Measurements from ENCODE around the gene AFAP1L2. TPM values are rescaled to one million over a fixed set of nuclear protein-coding genes. Genes with fewer than 3 reads are reported as not detected.
A peak's percentile ranks its signal among the peaks of the same experiment; 100 is the strongest.

Gene AFAP1L2
- total and polyA plus RNA-seq, 5 donors: 3.7 to 7.7 (median 6.1) TPM

- ATAC-seq (no peak), DNase-seq (no peak)
- Histone ChIP-seq H3K27me3 (ENCODE audit: control insufficient read depth, insufficient read depth) (no peaks in the 10 kb centered on the region), H3K27ac (ENCODE audit: low read length) (peak overlapping the region; percentile 0), H3K4me1 (ENCODE audit: control insufficient read depth, insufficient read depth, low read length) (no peaks in the 10 kb centered on the region), H3K9me3 (ENCODE audit: control insufficient read depth, low read length) (no peaks in the 10 kb centered on the region), H3K4me3 (ENCODE audit: low read length) (no peak overlapping the region)
- intact Hi-C loops (cut with DNase I): no loop called here
- 90% methylated on average over 5 of the region's 5 CpGs for WGBS
These were observed 143.9 kb downstream of the AFAP1L2 start for GRCh38 chr10:114260366-114260765.

DNA sequence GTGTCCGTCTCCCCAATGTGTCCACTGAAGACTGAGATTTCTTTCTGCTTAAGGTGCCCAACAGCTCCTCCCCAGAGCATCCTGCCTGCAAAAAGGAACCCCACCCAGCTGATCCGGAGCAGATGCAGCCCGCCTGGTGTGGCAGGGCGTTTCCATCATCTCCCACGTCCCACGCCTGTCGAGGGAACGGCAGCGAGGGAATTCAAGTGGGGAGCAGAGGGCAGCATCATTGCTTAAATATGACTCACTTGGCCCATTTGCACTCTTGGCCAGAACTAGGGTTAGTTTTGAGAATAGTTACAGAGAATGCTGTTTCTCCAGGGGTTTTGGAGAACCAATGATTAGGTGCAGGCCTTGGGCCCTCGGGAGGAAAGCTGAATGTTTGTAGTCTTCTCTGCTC, 144.5 kb downstream of the AFAP1L2 start:
- 69% methylated on average over 10 of the region's 10 CpGs for WGBS
- peak; percentile 72 to 78 for ATAC-seq

DNA sequence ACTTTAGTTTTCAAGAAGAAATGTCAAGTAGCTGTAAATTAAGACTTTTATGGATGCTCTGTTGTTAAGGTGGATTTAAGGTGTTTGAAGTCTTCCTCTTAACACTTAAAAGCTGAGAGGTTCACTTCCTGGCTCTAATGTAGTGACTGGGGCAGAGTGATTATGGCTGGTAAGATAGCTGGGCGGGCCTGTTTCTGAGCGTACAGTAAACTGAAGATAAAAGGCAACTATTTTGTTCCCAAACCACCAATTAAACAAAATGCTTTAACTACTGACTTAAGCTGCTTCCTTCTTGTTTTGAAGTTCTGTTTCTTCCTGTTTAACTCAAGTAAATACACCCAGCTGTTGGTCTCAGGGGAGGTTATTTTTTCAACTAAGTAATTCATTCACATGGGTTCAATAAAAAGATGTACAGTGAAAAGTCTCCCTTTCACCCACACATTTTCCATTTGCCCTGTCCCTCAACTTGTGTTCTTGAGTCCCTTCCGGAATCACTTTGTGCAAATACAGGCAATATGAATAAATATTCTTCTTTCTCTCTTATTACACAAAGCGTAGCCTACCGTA, 145.9 kb downstream of the AFAP1L2 start:
- Histone ChIP-seq H3K27me3 (ENCODE audit: control insufficient read depth, insufficient read depth) (no peaks in the 10 kb centered on the region), H3K9me3 (ENCODE audit: control insufficient read depth, low read length) (no peaks in the 10 kb centered on the region), H3K27ac (ENCODE audit: low read length) (no peak overlapping the region), H3K4me3 (ENCODE audit: low read length) (no peak overlapping the region), H3K4me1 (ENCODE audit: control insufficient read depth, insufficient read depth, low read length) (no peaks in the 10 kb centered on the region)
- intact Hi-C loops (cut with DNase I): no loop called here
- ATAC-seq: no peak
- DNase-seq: no peak
- 72% methylated on average over 5 of the region's 5 CpGs for WGBS

More for the DNA sequence above, 144.5 kb downstream of the AFAP1L2 start:
- Histone ChIP-seq H3K27me3 (ENCODE audit: control insufficient read depth, insufficient read depth) (no peaks in the 10 kb centered on the region), H3K9me3 (ENCODE audit: control insufficient read depth, low read length) (no peaks in the 10 kb centered on the region), H3K4me1 (ENCODE audit: control insufficient read depth, insufficient read depth, low read length) (no peaks in the 10 kb centered on the region), H3K4me3 (ENCODE audit: low read length) (no peak overlapping the region), H3K27ac (ENCODE audit: low read length) (no peak overlapping the region)
- intact Hi-C loops (cut with DNase I): no loop called here
- peak; percentile 77 to 85 (median 79) for DNase-seq

GRCh38 chr10:114257498-114257897, 146.8 kb downstream of the AFAP1L2 start:
- peak overlapping the region; percentile 48 for H3K27ac ChIP-seq (ENCODE audit: low read length)
- H3K4me1 ChIP-seq (ENCODE audit: control insufficient read depth, insufficient read depth, low read length): no peaks in the 10 kb centered on the region
- WGBS: 36% methylated on average over 3 of the region's 3 CpGs
- no peaks in the 10 kb centered on the region for H3K9me3 ChIP-seq (ENCODE audit: control insufficient read depth, low read length)
- no peak overlapping the region for H3K4me3 ChIP-seq (ENCODE audit: low read length)
- intact Hi-C loops (cut with DNase I): no loop called here
- H3K27me3 ChIP-seq (ENCODE audit: control insufficient read depth, insufficient read depth): no peaks in the 10 kb centered on the region
- ATAC-seq (peak; percentile 67 to 79), DNase-seq (peak in 1 of 3 donors; percentile 35)

DNA sequence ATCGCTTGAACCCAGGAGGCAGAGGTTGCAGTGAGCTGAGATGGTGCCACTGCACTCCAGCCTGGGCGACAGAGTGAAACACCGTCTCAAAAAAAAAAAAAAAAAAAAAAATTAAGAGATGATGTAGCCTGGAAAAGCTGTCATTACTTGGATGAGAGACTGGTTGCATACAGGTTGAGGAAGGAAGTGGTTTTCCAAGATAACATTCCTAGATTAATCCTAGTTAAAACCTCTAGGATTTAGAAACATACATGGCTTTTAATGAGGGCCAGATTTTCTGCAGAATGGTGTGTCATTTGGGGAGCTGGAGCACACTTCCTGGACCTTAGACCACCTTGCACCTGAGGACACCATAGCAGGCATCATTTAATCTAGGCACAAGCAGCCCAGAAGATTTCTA, 147.5 kb downstream of the AFAP1L2 start:
- Histone ChIP-seq H3K4me1 (ENCODE audit: control insufficient read depth, insufficient read depth, low read length) (no peaks in the 10 kb centered on the region), H3K27ac (ENCODE audit: low read length) (no peak overlapping the region), H3K27me3 (ENCODE audit: control insufficient read depth, insufficient read depth) (no peaks in the 10 kb centered on the region), H3K9me3 (ENCODE audit: control insufficient read depth, low read length) (no peaks in the 10 kb centered on the region), H3K4me3 (ENCODE audit: low read length) (no peak overlapping the region)
- DNase-seq (no peak), ATAC-seq (no peak)
- intact Hi-C loops (cut with DNase I): no loop called here
- WGBS: 68% methylated on average over 3 of the region's 3 CpGs

GRCh38 chr10:114256008-114256765, 148.1 kb downstream of the AFAP1L2 start:
- H3K4me1 ChIP-seq (ENCODE audit: control insufficient read depth, insufficient read depth, low read length): no peaks in the 10 kb centered on the region
- no peaks in the 10 kb centered on the region for H3K27me3 ChIP-seq (ENCODE audit: control insufficient read depth, insufficient read depth)
- H3K27ac ChIP-seq (ENCODE audit: low read length): no peak overlapping the region
- no peaks in the 10 kb centered on the region for H3K9me3 ChIP-seq (ENCODE audit: control insufficient read depth, low read length)
- no peak for DNase-seq
- intact Hi-C loops (cut with DNase I): no loop called here
- 90% methylated on average over 12 of the region's 12 CpGs for WGBS
- no peak overlapping the region for H3K4me3 ChIP-seq (ENCODE audit: low read length)
- ATAC-seq: no peak

DNA sequence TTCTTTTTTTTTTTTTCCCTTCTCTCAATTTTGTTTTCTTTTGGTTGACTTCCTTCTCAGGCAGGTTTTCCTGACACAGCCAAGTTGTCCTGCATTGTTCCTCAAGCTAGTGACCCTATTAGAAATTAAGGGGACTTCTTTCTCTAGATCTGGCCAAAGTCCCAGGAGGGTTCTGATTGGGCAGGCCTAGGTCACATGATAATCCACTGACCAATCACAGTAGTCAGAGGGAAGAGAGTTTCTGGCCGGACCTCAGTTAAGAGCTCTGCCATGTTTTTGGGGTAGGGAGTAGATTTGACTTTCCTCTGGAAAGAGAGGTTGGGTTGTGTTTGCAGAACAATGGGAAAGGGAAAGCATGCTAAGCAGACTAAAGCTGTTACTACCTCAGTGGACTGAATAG, 149.1 kb downstream of the AFAP1L2 start:
- H3K27me3 ChIP-seq (ENCODE audit: control insufficient read depth, insufficient read depth): no peaks in the 10 kb centered on the region
- WGBS: 88% methylated on average over 1 of the region's 1 CpG

GRCh38 chr10:114252883-114253282, 151.4 kb downstream of the AFAP1L2 start:
- Histone ChIP-seq H3K4me3 (ENCODE audit: low read length) (no peak overlapping the region), H3K4me1 (ENCODE audit: control insufficient read depth, insufficient read depth, low read length) (no peaks in the 10 kb centered on the region), H3K9me3 (ENCODE audit: control insufficient read depth, low read length) (no peaks in the 10 kb centered on the region), H3K27me3 (ENCODE audit: control insufficient read depth, insufficient read depth) (no peaks in the 10 kb centered on the region), H3K27ac (ENCODE audit: low read length) (no peak overlapping the region)
- ATAC-seq (no peak), DNase-seq (no peak)
- intact Hi-C loops (cut with DNase I): no loop called here
- 72% methylated on average over 4 of the region's 7 CpGs for WGBS

More for the DNA sequence above, 149.1 kb downstream of the AFAP1L2 start:
- Histone ChIP-seq H3K27ac (ENCODE audit: low read length) (no peak overlapping the region), H3K9me3 (ENCODE audit: control insufficient read depth, low read length) (no peaks in the 10 kb centered on the region), H3K4me3 (ENCODE audit: low read length) (no peak overlapping the region), H3K4me1 (ENCODE audit: control insufficient read depth, insufficient read depth, low read length) (no peaks in the 10 kb centered on the region)
- intact Hi-C loops (cut with DNase I): no loop called here
- no peak for DNase-seq
- no peak for ATAC-seq

DNA sequence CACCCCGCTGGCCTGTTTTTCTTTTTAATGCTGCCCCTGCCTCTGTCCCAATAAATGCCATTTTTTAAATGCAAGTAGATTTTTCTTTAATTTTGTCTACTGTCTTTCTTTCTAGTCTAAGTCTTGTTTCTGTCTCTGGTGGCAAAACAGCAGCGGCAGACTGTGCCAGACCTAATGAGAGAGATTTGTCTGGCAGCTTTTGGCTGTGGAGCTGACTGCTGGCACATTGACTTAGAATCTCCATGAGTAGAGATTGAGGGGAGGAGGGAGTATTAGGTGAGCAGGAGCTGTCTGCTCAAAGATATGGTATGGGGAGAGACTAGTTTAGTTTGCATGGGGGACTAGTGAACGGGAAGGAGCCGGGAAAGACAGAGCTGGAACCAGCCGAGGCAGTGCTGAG, 152.2 kb downstream of the AFAP1L2 start:
- WGBS: 92% methylated on average over 5 of the region's 5 CpGs
- Histone ChIP-seq H3K4me1 (ENCODE audit: control insufficient read depth, insufficient read depth, low read length) (no peaks in the 10 kb centered on the region), H3K4me3 (ENCODE audit: low read length) (no peak overlapping the region), H3K27ac (ENCODE audit: low read length) (no peak overlapping the region), H3K9me3 (ENCODE audit: control insufficient read depth, low read length) (no peaks in the 10 kb centered on the region), H3K27me3 (ENCODE audit: control insufficient read depth, insufficient read depth) (no peaks in the 10 kb centered on the region)
- ATAC-seq (peak in 1 of 2 donors; percentile 25), DNase-seq (no peak)
- intact Hi-C loops (cut with DNase I): no loop called here

DNA sequence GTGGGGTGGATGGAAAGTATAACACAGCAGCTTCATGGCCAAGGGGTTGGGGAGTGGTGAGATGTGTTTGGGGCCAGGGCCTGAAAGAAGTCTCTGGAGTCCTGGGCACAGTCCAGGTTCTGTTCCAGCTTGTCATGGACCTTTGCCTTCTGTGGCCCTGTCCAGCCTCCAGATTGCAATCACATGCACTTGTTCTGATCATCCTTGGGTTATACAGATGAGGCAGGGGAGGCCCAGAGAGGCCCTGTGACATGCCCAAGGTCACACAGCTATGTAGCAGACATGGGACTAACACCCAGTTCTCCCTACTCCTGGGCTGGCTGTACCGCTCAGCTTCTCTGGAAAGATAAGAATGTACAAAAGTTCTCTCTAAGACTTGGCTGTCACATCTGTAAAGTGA, 153.6 kb downstream of the AFAP1L2 start:
- ATAC-seq: no peak

DNA sequence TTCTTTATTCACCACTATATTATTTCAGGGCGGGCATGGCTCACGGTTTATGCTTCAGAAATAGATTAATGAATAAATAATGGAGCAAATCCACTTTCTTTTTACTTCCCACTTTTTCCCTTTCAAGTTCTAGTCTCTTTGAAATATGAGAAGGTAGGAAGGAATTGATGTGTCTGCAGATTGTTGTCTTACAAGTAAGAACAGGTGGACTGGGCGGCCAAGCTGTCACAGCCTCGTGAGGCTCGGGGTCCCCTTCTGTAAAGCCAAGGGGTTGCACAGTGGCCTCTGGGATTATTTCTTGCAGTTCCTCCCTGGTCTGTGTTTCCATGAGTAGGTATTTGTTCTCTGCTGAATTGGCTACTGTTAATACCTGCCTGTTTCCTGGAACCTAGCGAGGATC, 154.1 kb downstream of the AFAP1L2 start:
- Histone ChIP-seq H3K9me3 (ENCODE audit: control insufficient read depth, low read length) (no peaks in the 10 kb centered on the region), H3K4me3 (ENCODE audit: low read length) (no peak overlapping the region), H3K4me1 (ENCODE audit: control insufficient read depth, insufficient read depth, low read length) (no peaks in the 10 kb centered on the region), H3K27ac (ENCODE audit: low read length) (no peak overlapping the region), H3K27me3 (ENCODE audit: control insufficient read depth, insufficient read depth) (no peaks in the 10 kb centered on the region)
- ATAC-seq (no peak), DNase-seq (no peak)
- intact Hi-C loops (cut with DNase I): no loop called here
- WGBS: 92% methylated on average over 6 of the region's 6 CpGs

More for the DNA sequence above, 153.6 kb downstream of the AFAP1L2 start:
- no peaks in the 10 kb centered on the region for H3K9me3 ChIP-seq (ENCODE audit: control insufficient read depth, low read length)
- no peak overlapping the region for H3K27ac ChIP-seq (ENCODE audit: low read length)
- 57% methylated on average over 1 of the region's 1 CpG for WGBS
- intact Hi-C loops (cut with DNase I): no loop called here
- DNase-seq: no peak
- no peaks in the 10 kb centered on the region for H3K4me1 ChIP-seq (ENCODE audit: control insufficient read depth, insufficient read depth, low read length)
- no peaks in the 10 kb centered on the region for H3K27me3 ChIP-seq (ENCODE audit: control insufficient read depth, insufficient read depth)
- no peak overlapping the region for H3K4me3 ChIP-seq (ENCODE audit: low read length)

Measured in right cardiac atrium (tissue), 5 donors.